GM10266 (cell line): ENCODE data around the gene MTERF4.
"Not testable (repeated sequence)": the region's sequence is repeated elsewhere in the genome, so short reads cannot be mapped to it uniquely, and the experiment has no call there.

ENCODE experiments used
- DNase-seq: peaks from one replicate; pipeline ENCODE4 v3.0.0; 2012; ENCODE audit errors: extremely low spot score
- TF ChIP-seq, protein P1 (sequence below): IDR thresholded peaks from 2 replicates; pipeline ENCODE4 v1.5.1; 2012; ENCODE audit warnings: mild to moderate bottlenecking, low read depth; ENCODE audit not compliant: control insufficient read depth, insufficient read depth; ENCODE audit errors: missing control alignments

MTERF4 gene

DNA sequence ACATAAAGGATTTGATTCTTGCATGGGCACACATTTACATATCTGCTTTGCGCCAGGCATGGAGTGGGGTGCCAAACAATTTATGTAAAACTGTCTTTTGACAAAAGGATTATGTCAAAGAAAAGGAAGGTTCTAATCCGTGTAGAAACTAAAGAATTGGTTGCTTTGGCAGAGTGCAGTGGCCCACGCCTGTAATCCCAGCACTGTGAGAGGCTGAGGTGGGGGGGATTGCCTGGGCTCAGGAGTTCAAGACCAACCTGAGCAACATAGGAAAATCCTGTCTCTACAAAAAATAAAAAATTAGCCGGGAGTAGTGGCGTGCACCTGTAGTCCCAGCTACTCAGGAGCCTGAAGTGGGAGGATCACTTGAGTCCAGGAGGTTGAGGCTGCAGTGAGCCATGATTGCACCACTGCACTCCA lies 1.1 kb upstream of the MTERF4 start:
- no peak for DNase-seq
- TF ChIP-seq, protein P1, sequence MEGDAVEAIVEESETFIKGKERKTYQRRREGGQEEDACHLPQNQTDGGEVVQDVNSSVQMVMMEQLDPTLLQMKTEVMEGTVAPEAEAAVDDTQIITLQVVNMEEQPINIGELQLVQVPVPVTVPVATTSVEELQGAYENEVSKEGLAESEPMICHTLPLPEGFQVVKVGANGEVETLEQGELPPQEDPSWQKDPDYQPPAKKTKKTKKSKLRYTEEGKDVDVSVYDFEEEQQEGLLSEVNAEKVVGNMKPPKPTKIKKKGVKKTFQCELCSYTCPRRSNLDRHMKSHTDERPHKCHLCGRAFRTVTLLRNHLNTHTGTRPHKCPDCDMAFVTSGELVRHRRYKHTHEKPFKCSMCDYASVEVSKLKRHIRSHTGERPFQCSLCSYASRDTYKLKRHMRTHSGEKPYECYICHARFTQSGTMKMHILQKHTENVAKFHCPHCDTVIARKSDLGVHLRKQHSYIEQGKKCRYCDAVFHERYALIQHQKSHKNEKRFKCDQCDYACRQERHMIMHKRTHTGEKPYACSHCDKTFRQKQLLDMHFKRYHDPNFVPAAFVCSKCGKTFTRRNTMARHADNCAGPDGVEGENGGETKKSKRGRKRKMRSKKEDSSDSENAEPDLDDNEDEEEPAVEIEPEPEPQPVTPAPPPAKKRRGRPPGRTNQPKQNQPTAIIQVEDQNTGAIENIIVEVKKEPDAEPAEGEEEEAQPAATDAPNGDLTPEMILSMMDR, result no peak

DNA sequence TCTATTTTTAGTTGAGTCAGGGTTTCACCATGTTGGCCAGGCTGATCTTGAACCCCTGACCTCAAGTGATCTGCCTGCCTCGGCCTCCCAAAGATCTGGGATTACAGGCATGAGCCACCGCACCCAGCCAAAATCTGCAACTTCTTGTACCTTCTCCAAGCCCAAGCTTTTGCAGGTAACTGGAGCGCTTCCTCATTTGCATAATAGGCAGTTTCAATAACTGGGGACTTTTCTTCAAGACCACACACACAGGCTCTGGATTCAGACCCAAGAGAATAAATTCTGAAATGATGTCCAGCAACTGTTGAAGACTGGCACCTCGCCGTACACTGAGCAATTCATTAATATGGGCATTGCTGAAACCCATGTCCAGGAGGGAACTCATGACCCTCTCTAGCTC lies 2.8 kb downstream of the MTERF4 start:
- TF ChIP-seq, protein P1, result no peak
- DNase-seq, result no peak

DNA sequence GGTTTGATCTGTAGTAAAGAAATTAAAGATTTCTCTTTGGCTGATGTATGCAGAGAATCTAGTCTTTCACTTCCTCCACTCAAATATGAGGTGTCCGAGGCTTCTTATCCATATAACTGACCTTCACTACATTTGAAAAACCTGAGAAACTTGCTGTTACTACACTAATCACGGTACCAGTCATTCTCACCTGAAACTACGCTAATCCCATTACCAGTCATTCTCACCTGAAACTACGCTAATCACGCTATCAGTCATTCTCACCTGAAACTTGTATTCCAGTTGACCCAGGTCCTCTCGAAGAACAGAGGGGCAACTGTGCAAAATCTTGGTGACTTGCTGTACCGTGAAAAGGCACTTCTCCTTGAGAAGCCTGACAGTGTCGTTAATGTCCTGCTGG lies 5.1 kb downstream of the MTERF4 start:
- TF ChIP-seq, protein P1, result no peak
- DNase-seq, result no peak

DNA sequence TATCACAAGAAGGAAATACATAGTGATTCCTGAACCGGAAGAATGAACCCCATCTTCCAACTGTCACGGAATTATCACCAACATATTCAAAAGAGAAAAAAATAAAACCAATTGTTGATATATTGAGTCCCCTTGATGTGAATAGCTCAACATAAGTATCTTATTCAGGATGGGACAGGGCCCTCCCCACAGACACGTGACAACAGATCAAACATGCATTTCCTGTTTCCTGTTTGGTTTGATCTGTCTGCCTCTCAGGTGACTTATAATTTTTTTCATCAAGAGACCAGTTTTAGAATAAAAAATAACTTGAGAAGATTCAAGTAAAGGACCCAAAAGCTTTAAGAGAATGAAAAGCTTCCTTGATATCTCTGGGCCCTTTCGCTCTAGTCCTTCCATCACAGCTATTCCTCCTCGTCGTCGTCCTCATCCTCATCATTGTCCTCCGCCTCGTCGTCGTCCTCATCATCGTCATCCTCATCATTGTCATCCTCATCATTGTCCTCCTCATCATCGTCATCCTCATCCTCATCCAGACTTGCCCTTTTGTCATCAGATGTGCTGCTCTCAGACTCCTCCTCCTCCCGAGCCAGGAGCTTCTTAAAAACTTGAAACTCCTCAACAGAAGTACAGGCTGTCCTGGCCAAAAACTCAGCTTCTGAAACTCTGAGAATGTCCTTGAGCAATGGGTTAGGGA lies 6.3 kb downstream of the MTERF4 start:
- no peak for DNase-seq
- TF ChIP-seq, protein P1, result no peak

DNA sequence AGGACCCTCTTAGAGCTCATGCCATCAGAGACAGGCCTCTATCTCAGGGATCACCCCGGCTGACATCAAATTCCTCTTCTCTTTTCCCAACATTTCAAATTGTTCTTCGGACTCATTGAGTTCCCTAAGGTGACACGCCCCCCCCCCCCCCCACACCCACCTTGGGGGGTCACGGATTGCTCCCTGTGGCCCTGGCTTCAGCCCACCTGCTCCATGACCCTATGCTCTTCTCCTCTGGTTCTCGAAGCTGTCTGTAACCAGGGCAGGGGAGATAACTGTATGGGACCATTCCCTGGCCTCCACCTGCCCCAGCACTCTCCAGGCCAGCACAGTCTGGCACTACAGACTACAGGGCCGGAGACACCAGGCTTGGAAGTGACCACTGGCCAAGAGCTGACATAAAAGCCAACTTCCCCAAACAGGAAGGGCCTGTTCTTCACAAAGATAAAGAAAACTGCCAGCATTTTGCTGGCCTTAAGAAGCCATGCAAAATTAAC lies 7.1 kb downstream of the MTERF4 start:
- TF ChIP-seq, protein P1, result no peak
- DNase-seq, result no peak

DNA sequence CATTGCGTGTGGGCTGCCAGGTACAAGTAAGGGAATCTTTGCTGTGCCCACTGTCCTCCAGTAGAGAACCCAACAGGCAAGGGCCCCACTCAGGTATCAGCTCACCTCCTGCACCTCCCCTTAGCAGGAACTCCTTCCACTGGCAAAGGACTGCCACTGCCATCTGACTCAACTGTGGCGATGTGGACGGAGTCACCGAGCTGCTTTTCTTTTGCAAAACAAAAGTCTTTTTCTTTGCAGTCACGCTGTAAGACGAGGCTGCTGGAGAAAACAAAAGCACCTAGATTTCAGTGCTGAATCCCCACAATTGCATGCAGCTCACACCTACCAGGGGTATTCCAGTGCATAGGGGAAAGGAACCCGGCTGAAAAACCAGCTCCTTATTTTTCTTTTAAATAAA lies 7.9 kb downstream of the MTERF4 start:
- TF ChIP-seq, protein P1, result no peak
- no peak for DNase-seq

DNA sequence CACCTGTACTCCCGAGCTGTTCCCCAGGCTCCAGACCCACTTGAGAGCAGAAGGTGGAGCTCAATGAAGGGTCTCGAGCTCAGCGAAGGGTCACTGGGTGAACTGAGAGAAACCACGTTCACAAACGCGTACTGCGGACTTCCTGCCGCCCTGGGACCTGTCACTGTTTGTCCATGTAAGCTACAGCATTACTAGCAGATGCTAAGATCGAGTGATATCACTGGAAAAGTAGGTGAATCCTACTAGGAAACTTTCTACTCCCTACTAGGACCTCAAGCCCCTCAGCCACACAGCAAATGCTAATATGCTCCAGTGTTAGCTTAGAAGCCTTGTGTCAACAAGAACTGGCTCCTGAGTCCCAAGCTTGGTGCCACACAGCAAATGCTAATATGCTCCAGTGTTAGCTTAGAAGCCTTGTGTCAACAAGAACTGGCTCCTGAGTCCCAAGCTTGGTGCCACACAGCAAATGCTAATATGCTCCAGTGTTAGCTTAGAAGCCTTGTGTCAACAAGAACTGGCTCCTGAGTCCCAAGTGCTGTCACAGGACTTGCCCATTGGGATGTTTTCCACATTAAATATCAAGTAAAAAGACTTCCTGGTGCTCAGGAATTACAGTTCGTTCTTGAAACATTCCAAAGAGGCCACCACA lies 8.8 kb downstream of the MTERF4 start:
- not testable (repeated sequence) for DNase-seq
